Astrocyte of the cerebellum (primary cell): ENCODE measurements around the gene MRPL19.

Experiments
- DNase-seq: peaks from one replicate; pipeline ENCODE4 v3.0.0-alpha.2; 2011; ENCODE audit warnings: low read depth
- H3K4me3 ChIP-seq: 2 replicates; pipeline ENCODE4 v1.5.1; 2011; ENCODE audit warnings: mild to moderate bottlenecking, low read depth, low read length, moderate library complexity
- in situ Hi-C: cut with HindIII; loops from 2 replicates; pipeline ENCODE4 v1.10.0; 2017; ENCODE audit warnings: low sequenced_read_pairs
- TF ChIP-seq, protein P1 (sequence below): IDR thresholded peaks from 2 replicates; pipeline ENCODE4 v1.5.1; 2012; ENCODE audit warnings: low read length, low read depth, moderate library complexity, mild to moderate bottlenecking; ENCODE audit errors: missing control alignments

MRPL19 gene

GRCh38 chr2:75603477-75603876, 43.1 kb upstream of the MRPL19 start:
- TF ChIP-seq, protein P1, sequence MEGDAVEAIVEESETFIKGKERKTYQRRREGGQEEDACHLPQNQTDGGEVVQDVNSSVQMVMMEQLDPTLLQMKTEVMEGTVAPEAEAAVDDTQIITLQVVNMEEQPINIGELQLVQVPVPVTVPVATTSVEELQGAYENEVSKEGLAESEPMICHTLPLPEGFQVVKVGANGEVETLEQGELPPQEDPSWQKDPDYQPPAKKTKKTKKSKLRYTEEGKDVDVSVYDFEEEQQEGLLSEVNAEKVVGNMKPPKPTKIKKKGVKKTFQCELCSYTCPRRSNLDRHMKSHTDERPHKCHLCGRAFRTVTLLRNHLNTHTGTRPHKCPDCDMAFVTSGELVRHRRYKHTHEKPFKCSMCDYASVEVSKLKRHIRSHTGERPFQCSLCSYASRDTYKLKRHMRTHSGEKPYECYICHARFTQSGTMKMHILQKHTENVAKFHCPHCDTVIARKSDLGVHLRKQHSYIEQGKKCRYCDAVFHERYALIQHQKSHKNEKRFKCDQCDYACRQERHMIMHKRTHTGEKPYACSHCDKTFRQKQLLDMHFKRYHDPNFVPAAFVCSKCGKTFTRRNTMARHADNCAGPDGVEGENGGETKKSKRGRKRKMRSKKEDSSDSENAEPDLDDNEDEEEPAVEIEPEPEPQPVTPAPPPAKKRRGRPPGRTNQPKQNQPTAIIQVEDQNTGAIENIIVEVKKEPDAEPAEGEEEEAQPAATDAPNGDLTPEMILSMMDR: no peak
- in situ Hi-C loops: no loop called here
- no peak overlapping the region for H3K4me3 ChIP-seq
- no peak for DNase-seq

DNA sequence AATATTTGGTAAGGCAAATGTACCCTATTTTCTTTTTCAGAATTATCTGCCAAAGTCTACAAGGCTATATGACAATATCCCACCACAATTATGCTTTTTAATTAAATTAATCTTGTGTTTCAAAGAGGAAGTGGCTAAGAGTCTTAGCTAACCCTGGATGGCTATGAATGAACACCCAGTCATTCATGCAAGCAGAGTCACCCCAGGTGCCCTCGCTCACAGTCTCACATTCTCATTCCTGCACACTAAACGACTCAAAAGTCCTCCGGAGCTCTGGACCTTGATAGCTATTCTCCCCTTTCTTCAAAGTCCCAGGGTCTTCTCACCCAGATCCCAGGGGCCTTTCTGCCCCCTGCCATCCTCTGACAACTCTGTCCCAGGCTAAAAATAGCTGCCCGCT, 42.1 kb upstream of the MRPL19 start:
- TF ChIP-seq, protein P1: no peak
- DNase-seq: no peak
- in situ Hi-C loops: no loop called here
- H3K4me3 ChIP-seq: no peak overlapping the region

DNA sequence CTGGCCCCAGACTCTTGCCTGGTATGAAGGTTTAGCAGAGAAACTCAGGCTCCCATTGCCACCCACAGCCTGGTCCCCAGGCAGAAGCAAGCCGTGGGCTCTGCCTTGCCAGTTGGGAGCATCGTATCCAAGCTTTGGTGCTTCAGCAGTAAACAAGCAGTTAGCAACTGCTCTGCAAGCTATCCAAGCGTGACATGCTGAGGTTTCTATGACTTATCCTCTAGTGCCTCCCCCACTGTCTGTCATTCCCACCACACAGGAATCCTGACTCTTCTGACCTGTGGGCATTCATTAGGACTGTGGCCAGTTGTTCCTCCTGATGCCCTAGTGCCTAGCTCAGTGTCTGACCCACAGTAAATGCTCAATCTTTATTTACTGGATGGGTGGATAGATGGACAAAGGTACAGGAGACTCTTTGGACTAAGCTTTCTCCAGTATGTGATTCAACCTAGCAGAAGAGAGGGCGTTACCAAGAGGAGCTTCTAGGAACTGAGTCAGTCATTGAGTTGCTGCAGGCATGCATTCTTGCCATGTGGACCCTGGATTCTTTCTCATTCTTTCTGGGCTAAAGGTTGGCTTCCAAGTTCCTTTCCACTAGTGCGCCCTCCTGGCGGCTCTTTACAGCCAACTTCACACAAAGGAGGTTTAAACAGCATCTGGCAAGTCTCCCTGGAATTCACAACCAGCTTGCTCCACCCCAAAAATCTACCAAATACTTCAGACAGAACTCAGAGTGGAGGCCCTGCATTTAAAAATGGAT, 40.6 kb upstream of the MRPL19 start:
- TF ChIP-seq, protein P1: peak; percentile 52
- in situ Hi-C loops: no loop called here
- no peak overlapping the region for H3K4me3 ChIP-seq
- DNase-seq: peak; percentile 98

- TF ChIP-seq, protein P1: no peak
- DNase-seq: peak; percentile 87
- no peak overlapping the region for H3K4me3 ChIP-seq
- in situ Hi-C loops: no loop called here
These were observed 39.7 kb upstream of the MRPL19 start for GRCh38 chr2:75606761-75607399.

DNA sequence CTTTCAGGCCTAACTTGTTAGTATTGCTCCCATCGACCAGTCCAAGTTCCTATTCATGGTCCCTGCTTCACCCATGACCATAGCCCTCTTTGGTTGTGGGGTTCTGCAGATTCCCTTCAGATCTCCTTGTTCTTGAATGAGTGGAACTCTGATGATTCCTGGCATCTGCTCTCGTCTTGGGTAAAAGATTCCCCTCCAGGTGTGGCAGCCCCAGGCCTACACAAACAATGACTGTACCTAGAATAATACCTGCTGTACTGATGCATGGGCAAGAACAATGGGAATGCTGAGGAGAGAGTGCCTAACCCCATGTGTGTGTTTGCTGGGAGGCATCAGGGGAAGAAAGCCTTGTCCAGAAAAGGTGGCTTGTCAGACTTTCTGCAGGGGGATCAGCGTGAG, 39.2 kb upstream of the MRPL19 start:
- in situ Hi-C loops: no loop called here
- no peak overlapping the region for H3K4me3 ChIP-seq
- no peak for DNase-seq
- TF ChIP-seq, protein P1: no peak

GRCh38 chr2:75607988-75608683, 38.4 kb upstream of the MRPL19 start:
- TF ChIP-seq, protein P1: no peak
- in situ Hi-C loops: no loop called here
- no peak overlapping the region for H3K4me3 ChIP-seq
- no peak for DNase-seq
